H1 (cell line): Measurements from ENCODE around the gene PPP1R1C. TPM values are rescaled to one million over a fixed set of nuclear protein-coding genes. Genes with fewer than 3 reads are reported as not detected.

Experiments used
- CTCF ChIA-PET: fragments of 300-600 bp; sonication (Branson Sonifier 250); formaldehyde crosslinking; loops from one replicate; lab custom pipeline; 2021; ENCODE audit not compliant: partially characterized antibody; lab: Charles Lee
- POLR2A ChIA-PET: fragments of 300-600 bp; sonication (Branson Sonifier 250); formaldehyde crosslinking; loops from one replicate; lab custom pipeline; 2021; ENCODE audit warnings: inconsistent platforms; ENCODE audit not compliant: partially characterized antibody; lab: Charles Lee
- DNase-seq, 2 experiments: peaks; one replicate each; pipeline versions ENCODE4 v3.0.0 to v3.0.0-alpha.2; 2010 to 2022; ENCODE audit warnings: low spot score in 2 of 2, low read depth in 1 of 2, mixed read lengths in 1 of 2
- FAIRE-seq: peaks from 2 replicates; lab custom pipeline; 2011; peaks lifted over from hg19 to GRCh38; lab: Jason Lieb, UNC
- H2AFZ ChIP-seq: 2 replicates; pipeline ENCODE4 v1.8.1; 2012; ENCODE audit warnings: low read length, inconsistent platforms
- H2AK5ac ChIP-seq: 2 replicates; pipeline ENCODE4 v1.6.1; 2013; ENCODE audit warnings: low read depth, low read length
- H2BK120ac ChIP-seq: replicated peaks from 2 replicates; pipeline ENCODE3; 2013; ENCODE audit warnings: low read depth, low read length, inconsistent platforms
- H2BK12ac ChIP-seq: 2 replicates; pipeline ENCODE4 v1.6.1; 2013; ENCODE audit warnings: low read depth, low read length
- H2BK15ac ChIP-seq: 2 replicates; pipeline ENCODE4 v1.6.1; 2013; ENCODE audit warnings: low read length
- H2BK20ac ChIP-seq: 2 replicates; pipeline ENCODE4 v1.6.1; 2013; ENCODE audit warnings: low read length
- H2BK5ac ChIP-seq: 2 replicates; pipeline ENCODE4 v1.6.1; 2013; ENCODE audit warnings: low read depth, low read length
- H3K14ac ChIP-seq: 2 replicates; pipeline ENCODE4 v1.6.1; 2013; ENCODE audit warnings: inconsistent platforms; ENCODE audit not compliant: insufficient read length
- H3K18ac ChIP-seq: 2 replicates; pipeline ENCODE4 v1.6.1; 2013; ENCODE audit warnings: low read length; ENCODE audit errors: extremely low read depth
- H3K23ac ChIP-seq: 2 replicates; pipeline ENCODE4 v1.6.1; 2013; ENCODE audit warnings: inconsistent platforms; ENCODE audit not compliant: insufficient read length
- H3K23me2 ChIP-seq: 2 replicates; pipeline ENCODE4 v1.6.1; 2013; ENCODE audit warnings: low read depth, low read length
- H3K27ac ChIP-seq: 2 replicates; pipeline ENCODE4 v1.6.1; 2011; ENCODE audit warnings: low read depth, low read length, inconsistent platforms
- H3K27me3 ChIP-seq, 4 experiments: replicated peaks in 1 of 4; 1 replicate in 1 of 4; 2 replicates in 3 of 4; pipeline versions ENCODE4 v1.6.1 to v1.8.1; 2011 to 2013; ENCODE audit warnings: low read length in 3 of 4, mild to moderate bottlenecking in 3 of 4, inconsistent platforms in 2 of 4, mixed read lengths in 2 of 4, moderate library complexity in 1 of 4; ENCODE audit not compliant: control insufficient read depth in 3 of 4, insufficient read depth in 3 of 4; ENCODE audit errors: extremely low read depth in 1 of 4
- H3K36me3 ChIP-seq, 4 experiments: 2 replicates each; pipeline versions ENCODE4 v1.6.1 to v1.8.1; 2011 to 2013; ENCODE audit warnings: mild to moderate bottlenecking in 4 of 4, low read length in 3 of 4, moderate library complexity in 2 of 4, control low read depth in 1 of 4, inconsistent platforms in 1 of 4; ENCODE audit not compliant: insufficient read depth in 4 of 4, control insufficient read depth in 2 of 4
- H3K4ac ChIP-seq: replicated peaks from 2 replicates; pipeline ENCODE3; 2013; ENCODE audit warnings: low read length, low read depth, mixed read lengths, inconsistent platforms; ENCODE audit not compliant: insufficient read length
- H3K4me1 ChIP-seq, 4 experiments: replicated peaks in 1 of 4; 1 replicate in 1 of 4; 2 replicates in 3 of 4; pipeline versions ENCODE4 v1.6.1 to v1.8.1; 2011 to 2013; ENCODE audit warnings: low read length in 3 of 4, inconsistent platforms in 2 of 4, mixed read lengths in 1 of 4; ENCODE audit not compliant: insufficient read depth in 4 of 4, control insufficient read depth in 3 of 4
- H3K4me2 ChIP-seq, 2 experiments: 2 replicates each; pipeline versions ENCODE4 v1.6.1 to v1.8.1; 2011 to 2013; ENCODE audit warnings: low read depth in 2 of 2, low read length in 2 of 2, control low read depth in 1 of 2, inconsistent platforms in 1 of 2, mild to moderate bottlenecking in 1 of 2; ENCODE audit not compliant: insufficient read depth in 1 of 2
- H3K4me3 ChIP-seq, 4 experiments: fragments of 200-600, 300-600 bp in 1 of 4; sonication (generic), shearing (Covaris generic), sonication (Bioruptor Twin) in 1 of 4; 2 replicates each; pipeline versions ENCODE4 v1.5.1 to v1.8.1; 2011 to 2016; ENCODE audit warnings: low read length in 4 of 4, low read depth in 3 of 4, control low read depth in 2 of 4, inconsistent platforms in 2 of 4, mild to moderate bottlenecking in 2 of 4, mixed read lengths in 1 of 4, moderate library complexity in 1 of 4; ENCODE audit not compliant: insufficient read depth in 2 of 4; ENCODE audit errors: extremely low read depth in 1 of 4
- H3K56ac ChIP-seq: replicated peaks from 2 replicates; pipeline ENCODE3; 2013; ENCODE audit warnings: low read depth, mild to moderate bottlenecking, mixed read lengths, low read length, inconsistent platforms; ENCODE audit not compliant: insufficient read length
- H3K79me1 ChIP-seq: 2 replicates; pipeline ENCODE4 v1.6.1; 2013; ENCODE audit warnings: low read depth, low read length, control low read depth
- H3K79me2 ChIP-seq, 2 experiments: 2 replicates each; pipeline versions ENCODE4 v1.6.1 to v1.8.1; 2012 to 2013; ENCODE audit warnings: low read length in 2 of 2, mild to moderate bottlenecking in 2 of 2, inconsistent platforms in 1 of 2; ENCODE audit not compliant: insufficient read depth in 2 of 2, control insufficient read depth in 1 of 2
- H3K9ac ChIP-seq, 4 experiments: replicated peaks in 1 of 4; 1 replicate in 1 of 4; 2 replicates in 3 of 4; pipeline versions ENCODE4 v1.6.1 to v1.8.1; 2011 to 2013; ENCODE audit warnings: low read depth in 3 of 4, low read length in 3 of 4, control low read depth in 2 of 4, mild to moderate bottlenecking in 2 of 4, moderate library complexity in 2 of 4, inconsistent platforms in 1 of 4; ENCODE audit errors: extremely low read depth in 1 of 4
- H3K9me3 ChIP-seq, 2 experiments: 2 replicates each; pipeline versions ENCODE4 v1.6.1 to v1.8.1; 2012 to 2013; ENCODE audit warnings: mild to moderate bottlenecking in 2 of 2, moderate library complexity in 2 of 2, control low read depth in 1 of 2, inconsistent platforms in 1 of 2, low read depth in 1 of 2, low read length in 1 of 2, mixed read lengths in 1 of 2; ENCODE audit not compliant: insufficient read depth in 2 of 2
- H4K20me1 ChIP-seq, 2 experiments: replicated peaks in 1 of 2; 2 replicates each; pipeline versions ENCODE3 to v1.8.1; 2011 to 2013; ENCODE audit warnings: inconsistent platforms in 2 of 2, low read length in 2 of 2, mild to moderate bottlenecking in 1 of 2; ENCODE audit not compliant: insufficient read depth in 2 of 2, control insufficient read depth in 1 of 2
- H4K5ac ChIP-seq: 2 replicates; pipeline ENCODE4 v1.6.1; 2013; ENCODE audit warnings: low read length, low read depth, mixed read lengths, inconsistent platforms; ENCODE audit not compliant: insufficient read length
- H4K8ac ChIP-seq: 2 replicates; pipeline ENCODE4 v1.8.0; 2013; ENCODE audit warnings: mild to moderate bottlenecking, moderate library complexity, low read length, inconsistent platforms; ENCODE audit not compliant: insufficient read depth; ENCODE audit errors: extremely low read depth
- H4K91ac ChIP-seq: replicated peaks from 2 replicates; pipeline ENCODE3; 2013; ENCODE audit warnings: low read length, mixed read lengths, inconsistent platforms; ENCODE audit not compliant: insufficient read length
- CBX8 ChIP-seq: fragments of 300-800, 300-1000 bp; sonication (generic); IDR thresholded peaks from 2 replicates; pipeline ENCODE4 v1.7.1; 2016; ENCODE audit warnings: low read depth, low read length, borderline replicate concordance
- EZH2 ChIP-seq: fragments of 200-600 bp; sonication (generic); IDR thresholded peaks from 2 replicates; pipeline ENCODE4 v1.7.1; 2012; ENCODE audit warnings: low read depth, mild to moderate bottlenecking, moderate library complexity, low read length, inconsistent platforms; ENCODE audit not compliant: severe bottlenecking
- JUND ChIP-seq: IDR thresholded peaks from 2 replicates; pipeline ENCODE4 v1.6.1; 2011; ENCODE audit warnings: mild to moderate bottlenecking, improper control_type of control experiment, low read length
- POU5F1 ChIP-seq: IDR thresholded peaks from 2 replicates; pipeline ENCODE4 v1.6.1; 2011; ENCODE audit warnings: low read depth, mild to moderate bottlenecking, low read length, moderate library complexity
- RNF2 ChIP-seq: fragments of 200-900, 300-1000 bp; sonication (generic); IDR thresholded peaks from 2 replicates; pipeline ENCODE4 v1.7.1; 2016; ENCODE audit warnings: borderline replicate concordance, low read depth, mild to moderate bottlenecking, antibody characterized with exemption, low read length; ENCODE audit not compliant: poor library complexity, severe bottlenecking; ENCODE audit errors: missing control alignments
- SIX5 ChIP-seq: IDR thresholded peaks from 2 replicates; pipeline ENCODE4 v1.6.1; 2011; ENCODE audit warnings: mild to moderate bottlenecking, low read depth, low read length
- TAF7 ChIP-seq: optimal IDR thresholded peaks from 2 replicates; pipeline ENCODE3; 2011; ENCODE audit warnings: low read depth, mild to moderate bottlenecking, inconsistent platforms, low read length, moderate library complexity, borderline replicate concordance
- WGBS, 2 experiments: shearing (Covaris generic) in 1 of 2; methylation state at CpG; one replicate each; pipeline versions ENCODE4 v1.1.6 to v1.1.7; 2013 to 2015; ENCODE audit warnings: low lambda C conversion rate in 2 of 2, mixed read lengths in 2 of 2, inconsistent platforms in 1 of 2, low coverage in 1 of 2, missing lambda C conversion rate in 1 of 2; ENCODE audit not compliant: insufficient replicate concordance in 2 of 2, insufficient coverage in 1 of 2, insufficient read length in 1 of 2; ENCODE audit errors: extremely low coverage in 1 of 2, missing lambda C conversion rate in 1 of 2; 5-methylcytosine and 5-hydroxymethylcytosine counted together
- polyA plus RNA-seq, 7 experiments: library from polyadenylated mRNA; depleted of rRNA in 3 of 7; stranded (reverse) in 5 of 7; unstranded in 2 of 7; fragments of >200 nt in 5 of 7; fragments of 200-250 nt in 2 of 7; gene quantifications; 1 replicate in 5 of 7; 2 replicates in 1 of 7; 4 replicates in 1 of 7; pipeline versions ENCODE4 v1.2.1 to v1.2.3, GENCODE V29; 2011 to 2013; ENCODE audit warnings: missing spikeins in 2 of 7, mixed read lengths in 2 of 7
- total RNA-seq: library from RNA; stranded (reverse); fragmentation: NEBNext Ultra II Directional; extraction: Animal tissue kit (Norgen Biotek cat#: 25700); gene quantifications from 2 replicates; pipeline ENCODE4 v1.2.1, GENCODE V29; 2021
- TF ChIP-seq, protein P1 (sequence below): IDR thresholded peaks from 2 replicates; pipeline ENCODE4 v1.6.1; 2012; ENCODE audit warnings: low read length, inconsistent platforms

Gene PPP1R1C
- total and polyA plus RNA-seq, 2 of the 8 experiments (the other 6 are each of a cell fraction or from before 2014, with no cell fraction given) = 1.3 to 5.3 TPM

DNA sequence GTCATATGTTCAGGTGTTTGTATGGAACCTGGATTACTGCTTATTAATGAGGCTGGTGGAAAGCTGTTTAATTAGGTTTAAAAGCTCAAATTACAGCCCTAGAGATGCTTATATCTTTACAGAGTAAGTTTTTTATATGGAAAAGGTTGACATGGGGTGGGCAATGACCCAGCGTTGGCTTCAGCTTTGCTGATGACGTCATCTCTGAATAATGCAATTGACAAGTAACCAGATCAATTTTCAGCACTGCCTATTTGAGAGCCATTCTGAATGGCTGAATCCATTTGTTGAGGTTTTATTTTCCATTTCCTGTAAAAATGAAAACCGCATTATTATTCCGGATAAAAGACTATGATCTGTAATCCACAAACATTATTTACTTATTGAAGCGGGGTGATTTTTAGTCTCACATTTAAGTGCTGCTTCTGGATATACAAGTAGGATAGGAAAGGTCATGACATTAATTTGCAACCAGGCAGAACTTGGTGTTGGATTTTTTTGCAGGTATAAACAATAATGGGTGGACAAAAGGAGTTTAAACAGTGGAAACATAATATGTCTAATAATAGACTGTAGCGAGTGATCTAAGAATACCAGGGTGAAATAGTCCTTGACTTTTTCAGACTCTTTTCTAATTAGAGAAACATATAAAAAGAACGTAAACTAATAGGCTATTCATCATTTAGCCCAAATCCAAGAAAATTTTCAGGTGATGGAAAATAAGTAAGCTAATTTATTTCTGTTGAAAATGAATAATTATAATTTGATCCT, 2.7 kb downstream of the PPP1R1C start:
- Histone ChIP-seq H4K8ac (no peak overlapping the region), H3K27me3 (no peaks in the 10 kb centered on the region), H2AFZ (no peak overlapping the region), H2BK5ac (no peak overlapping the region), H3K4ac (no peak overlapping the region), H3K18ac (no peak overlapping the region), H3K9me3 (no peaks in the 10 kb centered on the region), H2BK120ac (no peak overlapping the region), H2BK15ac (no peak overlapping the region), H3K36me3 (no peaks in the 10 kb centered on the region), H3K23me2 (no peaks in the 10 kb centered on the region), H4K5ac (no peak overlapping the region), H3K4me3 (no peak overlapping the region), H3K79me1 (no peaks in the 10 kb centered on the region), H3K56ac (no peak overlapping the region), H4K91ac (no peak overlapping the region), H2AK5ac (no peak overlapping the region), H3K4me1 (no peaks in the 10 kb centered on the region), H3K4me2 (no peak overlapping the region), H3K9ac (no peak overlapping the region), H3K27ac (no peak overlapping the region), H3K14ac (no peak overlapping the region), H2BK12ac (no peak overlapping the region), H4K20me1 (no peaks in the 10 kb centered on the region), H3K23ac (no peak overlapping the region), H3K79me2 (no peaks in the 10 kb centered on the region), H2BK20ac (no peak overlapping the region)
- FAIRE-seq (no peak), DNase-seq (no peak)
- ChIA-PET POLR2A (no interaction called here), CTCF (interaction anchor here (0.7 to 1.3 kb wide), 2 partner anchors 35 to 89 kb away, joined by 3 to 5 read pairs; no protein-coding TSS in a partner anchor)
- WGBS, 2 experiments = 77% methylated on average over 7 of the region's 7 CpGs; no CpG with 5 or more reads in 1 of the 2 experiments
- TF ChIP-seq EZH2 (no peak), CBX8 (no peak), RNF2 (no peak), JUND (peak; percentile 78), POU5F1 (no peak), TAF7 (no peak), SIX5 (no peak)
- TF ChIP-seq, protein P1, sequence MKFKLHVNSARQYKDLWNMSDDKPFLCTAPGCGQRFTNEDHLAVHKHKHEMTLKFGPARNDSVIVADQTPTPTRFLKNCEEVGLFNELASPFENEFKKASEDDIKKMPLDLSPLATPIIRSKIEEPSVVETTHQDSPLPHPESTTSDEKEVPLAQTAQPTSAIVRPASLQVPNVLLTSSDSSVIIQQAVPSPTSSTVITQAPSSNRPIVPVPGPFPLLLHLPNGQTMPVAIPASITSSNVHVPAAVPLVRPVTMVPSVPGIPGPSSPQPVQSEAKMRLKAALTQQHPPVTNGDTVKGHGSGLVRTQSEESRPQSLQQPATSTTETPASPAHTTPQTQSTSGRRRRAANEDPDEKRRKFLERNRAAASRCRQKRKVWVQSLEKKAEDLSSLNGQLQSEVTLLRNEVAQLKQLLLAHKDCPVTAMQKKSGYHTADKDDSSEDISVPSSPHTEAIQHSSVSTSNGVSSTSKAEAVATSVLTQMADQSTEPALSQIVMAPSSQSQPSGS = no peak
